Retinal pigment epithelial cell (primary cell): Measurements from ENCODE around the gene DPM1.
A peak's percentile ranks its signal among the peaks of the same experiment; 100 is the strongest.

ENCODE experiments used
- DNase-seq: peaks from one replicate; pipeline ENCODE4 v3.0.0-alpha.2; 2010; ENCODE audit warnings: low read depth
- H3K4me3 ChIP-seq: 2 replicates; pipeline ENCODE4 v1.5.1; 2011; ENCODE audit warnings: mild to moderate bottlenecking, low read length, control low read depth, moderate library complexity
- TF ChIP-seq, protein P1 (sequence below): conservative IDR thresholded peaks from 2 replicates; pipeline ENCODE4 v1.5.1; 2011; ENCODE audit warnings: low read depth, low read length, control low read depth, inconsistent platforms

DPM1 gene

DNA sequence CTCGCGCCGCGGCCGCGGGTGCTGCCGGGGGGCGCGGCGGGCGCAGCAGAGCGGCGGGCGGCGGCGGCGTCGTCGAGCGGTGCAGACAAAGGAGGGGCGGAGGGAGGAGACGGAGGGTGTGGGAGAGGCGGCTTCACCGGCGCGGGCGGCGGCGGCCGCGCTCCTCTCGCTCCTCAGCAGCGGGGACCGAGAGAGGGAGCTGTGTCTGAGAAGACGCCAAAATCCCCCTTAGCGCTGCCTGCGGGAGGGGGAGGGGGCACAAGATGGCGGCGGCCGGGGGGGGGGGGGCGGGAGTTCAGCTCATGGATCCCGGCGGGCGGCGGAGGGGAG is 27.4 kb downstream of the DPM1 start:
- TF ChIP-seq, protein P1, sequence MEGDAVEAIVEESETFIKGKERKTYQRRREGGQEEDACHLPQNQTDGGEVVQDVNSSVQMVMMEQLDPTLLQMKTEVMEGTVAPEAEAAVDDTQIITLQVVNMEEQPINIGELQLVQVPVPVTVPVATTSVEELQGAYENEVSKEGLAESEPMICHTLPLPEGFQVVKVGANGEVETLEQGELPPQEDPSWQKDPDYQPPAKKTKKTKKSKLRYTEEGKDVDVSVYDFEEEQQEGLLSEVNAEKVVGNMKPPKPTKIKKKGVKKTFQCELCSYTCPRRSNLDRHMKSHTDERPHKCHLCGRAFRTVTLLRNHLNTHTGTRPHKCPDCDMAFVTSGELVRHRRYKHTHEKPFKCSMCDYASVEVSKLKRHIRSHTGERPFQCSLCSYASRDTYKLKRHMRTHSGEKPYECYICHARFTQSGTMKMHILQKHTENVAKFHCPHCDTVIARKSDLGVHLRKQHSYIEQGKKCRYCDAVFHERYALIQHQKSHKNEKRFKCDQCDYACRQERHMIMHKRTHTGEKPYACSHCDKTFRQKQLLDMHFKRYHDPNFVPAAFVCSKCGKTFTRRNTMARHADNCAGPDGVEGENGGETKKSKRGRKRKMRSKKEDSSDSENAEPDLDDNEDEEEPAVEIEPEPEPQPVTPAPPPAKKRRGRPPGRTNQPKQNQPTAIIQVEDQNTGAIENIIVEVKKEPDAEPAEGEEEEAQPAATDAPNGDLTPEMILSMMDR, result no peak
- DNase-seq, result no peak
- peak overlapping the region; percentile 65 for H3K4me3 ChIP-seq

DNA sequence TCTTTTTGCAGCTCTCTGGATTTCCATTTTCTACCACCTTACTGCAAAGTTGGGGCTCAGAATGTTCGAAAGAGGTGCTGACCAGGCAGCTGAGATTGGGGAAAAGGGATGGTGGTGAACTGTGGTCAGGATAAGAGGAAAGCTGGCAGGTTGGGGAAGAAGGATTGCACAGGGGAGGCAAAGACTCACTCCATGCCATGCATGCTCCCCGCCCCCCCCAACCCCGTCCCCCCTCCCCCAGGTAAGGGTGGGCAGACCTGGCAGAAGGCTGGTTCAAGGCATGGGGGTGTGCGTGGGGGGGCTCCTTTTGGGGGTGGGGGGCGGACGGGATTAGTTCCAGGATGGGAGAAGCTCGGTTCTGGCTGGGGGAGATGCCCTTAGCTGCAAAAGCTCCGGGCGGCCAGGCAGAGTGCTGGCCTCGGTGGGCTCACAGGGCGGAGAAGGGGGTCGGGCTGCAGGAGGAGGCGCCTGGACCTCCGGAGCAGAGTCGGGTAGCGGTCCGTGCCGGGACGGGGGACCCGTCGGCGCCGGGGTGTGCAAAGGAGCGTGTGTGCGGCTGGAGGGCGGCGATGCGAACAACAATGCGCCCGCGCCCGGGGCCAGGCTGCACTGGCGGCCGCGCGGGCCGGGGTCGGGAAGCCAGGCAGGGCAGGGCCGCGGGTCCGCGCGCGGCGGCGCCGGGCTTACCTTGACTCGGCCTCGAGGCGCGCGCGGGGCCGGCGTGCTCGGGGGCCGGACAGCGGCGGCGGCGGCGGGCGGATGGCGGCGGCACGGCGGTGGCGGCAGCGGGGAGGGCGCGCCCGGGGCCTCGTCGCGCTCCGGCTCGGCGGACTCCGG is 28.0 kb downstream of the DPM1 start:
- no peak for DNase-seq
- TF ChIP-seq, protein P1, result no peak
- peak overlapping the region; percentile 88 for H3K4me3 ChIP-seq

DNA sequence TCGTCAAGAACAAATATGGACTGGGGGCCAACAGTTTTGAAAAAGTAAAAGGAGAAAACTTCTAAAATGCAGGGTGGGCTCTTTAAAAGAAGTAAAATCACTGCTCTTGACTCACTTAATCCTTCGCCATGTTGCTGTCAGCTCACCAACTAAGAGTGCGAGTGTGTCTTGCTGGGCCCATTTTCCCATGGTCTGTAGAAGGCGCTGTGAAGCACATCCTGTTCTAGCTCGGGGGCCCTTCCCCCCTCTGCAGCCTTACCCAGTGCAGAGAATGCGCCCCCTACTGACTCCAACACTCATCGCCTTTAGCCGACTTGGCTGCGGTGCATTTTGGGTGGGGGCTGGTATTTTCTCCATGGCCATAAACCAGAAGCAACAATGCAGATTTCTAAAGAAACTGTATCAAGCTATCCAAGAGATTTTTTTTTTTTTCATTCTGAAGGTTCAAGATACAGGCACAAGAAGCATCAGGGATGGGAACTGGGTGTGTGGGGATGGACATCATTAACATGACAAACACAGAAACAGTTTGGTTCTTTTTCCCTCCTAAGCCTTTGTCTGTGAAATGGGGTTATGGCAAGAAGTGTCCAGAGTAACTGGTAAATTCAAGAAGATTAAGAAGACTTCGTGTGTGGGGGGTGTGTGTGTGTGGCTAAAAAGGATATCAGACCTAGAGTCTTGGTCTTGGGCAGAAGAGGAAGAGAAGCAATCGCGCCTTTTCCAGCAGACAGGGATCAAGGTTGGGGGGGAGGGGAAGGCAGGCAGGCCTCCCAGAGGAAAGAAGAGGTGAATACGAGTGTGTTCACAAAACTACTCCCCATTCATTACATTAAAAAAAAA is 28.8 kb downstream of the DPM1 start:
- peak overlapping the region; percentile 88 for H3K4me3 ChIP-seq
- TF ChIP-seq, protein P1, result peak; percentile 100
- peak; percentile 95 for DNase-seq

DNA sequence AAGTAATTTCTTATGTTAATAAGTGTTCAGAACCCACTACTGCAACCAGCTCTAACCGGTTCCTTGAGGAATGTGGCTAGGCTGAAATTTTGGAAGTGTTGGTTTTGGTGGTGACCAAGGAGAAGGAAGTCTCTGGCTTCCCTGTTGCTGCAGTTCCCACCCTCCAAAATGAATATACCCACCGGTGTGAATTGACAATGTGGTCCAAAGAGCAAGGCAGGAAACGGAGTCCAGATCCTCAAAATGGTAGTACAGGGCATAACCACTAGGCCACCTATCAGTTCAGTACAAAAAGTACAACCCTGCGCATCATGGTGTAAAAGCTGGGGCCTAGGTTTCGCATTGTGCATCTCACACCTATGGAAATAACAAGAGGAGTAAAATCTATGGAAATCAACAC is 29.9 kb downstream of the DPM1 start:
- TF ChIP-seq, protein P1, result peak; percentile 16
- no peak for DNase-seq
- peak overlapping the region; percentile 88 for H3K4me3 ChIP-seq

DNA sequence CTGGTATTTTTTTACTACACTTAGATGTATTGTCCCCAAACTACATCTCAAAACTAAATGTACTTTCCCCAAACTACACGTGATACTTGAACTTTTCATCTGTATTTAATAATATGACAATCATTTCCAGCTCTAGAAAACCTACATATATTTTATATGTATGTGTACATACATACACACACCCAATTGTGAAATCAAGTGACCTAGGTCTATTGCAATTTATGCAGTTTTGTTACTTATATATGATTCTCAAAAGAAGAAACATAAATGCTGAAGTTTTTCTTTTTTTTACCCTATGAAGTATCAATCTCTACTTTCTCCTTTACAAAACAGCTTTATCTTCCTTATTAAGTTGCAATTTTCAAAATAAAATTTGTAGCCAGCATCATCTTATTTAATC is 31.8 kb downstream of the DPM1 start:
- DNase-seq, result no peak
- TF ChIP-seq, protein P1, result no peak
- no peak overlapping the region for H3K4me3 ChIP-seq

DNA sequence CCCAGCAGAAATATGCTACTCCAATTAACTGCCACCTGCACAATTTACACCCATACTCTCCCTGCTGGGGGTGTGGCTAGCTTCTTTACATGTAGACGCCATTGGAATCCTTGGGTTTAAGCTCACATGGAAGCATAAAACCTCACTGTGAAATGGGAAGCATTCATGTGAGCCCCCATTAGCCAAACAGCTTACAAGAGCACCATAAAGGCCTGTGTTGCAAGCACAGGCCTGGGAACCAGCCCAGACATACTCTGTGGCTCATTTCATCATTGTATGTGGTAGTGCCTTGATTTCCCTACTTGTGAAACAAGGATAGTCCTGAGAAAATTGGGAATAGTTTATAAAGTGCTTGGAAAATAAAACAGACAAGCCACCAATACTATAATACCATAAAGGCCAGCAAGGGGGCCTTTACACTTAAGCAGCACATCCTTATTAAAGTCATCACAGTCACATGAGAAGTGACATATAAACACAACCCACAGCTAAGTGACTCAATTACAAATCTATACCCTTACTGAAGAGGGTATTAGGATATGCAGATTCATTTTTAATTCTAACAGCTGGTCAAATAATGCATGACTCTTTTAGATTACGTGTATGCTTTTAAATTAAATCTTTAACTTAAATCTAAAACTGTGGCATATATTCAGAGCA is 33.9 kb downstream of the DPM1 start:
- no peak overlapping the region for H3K4me3 ChIP-seq
- TF ChIP-seq, protein P1, result no peak
- no peak for DNase-seq
